ENCODE data around the gene GDPD4.

- TF ChIP-seq CTCF (IDR thresholded peaks at IDR 0.05) = no peak
- no peak for TF ChIP-seq EP300 (IDR thresholded peaks at IDR 0.05)
- no peak for TF ChIP-seq POLR2A (IDR thresholded peaks at IDR 0.05; ENCODE audit: low read depth)
Observed at GRCh38 chr11:77179681-77180080, 121.8 kb downstream of the GDPD4 start.

All from esophagus muscularis mucosa (tissue), 4 donors.